A673 (cell line): Measurements from ENCODE around the gene MAPK8.

Experiments used
- EZH2 ChIP-seq: fragments of 200-600 bp; sonication (generic); IDR thresholded peaks from 2 replicates; pipeline ENCODE4 v1.6.1; 2017; ENCODE audit warnings: borderline replicate concordance, low read depth, mild to moderate bottlenecking, mixed read lengths, antibody characterized with exemption, low read length; ENCODE audit not compliant: poor library complexity, severe bottlenecking
- TF ChIP-seq, protein P1 (sequence below): fragments of 300-800, 200-600 bp; sonication (generic); conservative IDR thresholded peaks from 2 replicates; pipeline ENCODE4 v1.5.1; 2017; ENCODE audit warnings: low read depth, mild to moderate bottlenecking, antibody characterized with exemption, low read length, moderate library complexity, mixed read lengths

DNA sequence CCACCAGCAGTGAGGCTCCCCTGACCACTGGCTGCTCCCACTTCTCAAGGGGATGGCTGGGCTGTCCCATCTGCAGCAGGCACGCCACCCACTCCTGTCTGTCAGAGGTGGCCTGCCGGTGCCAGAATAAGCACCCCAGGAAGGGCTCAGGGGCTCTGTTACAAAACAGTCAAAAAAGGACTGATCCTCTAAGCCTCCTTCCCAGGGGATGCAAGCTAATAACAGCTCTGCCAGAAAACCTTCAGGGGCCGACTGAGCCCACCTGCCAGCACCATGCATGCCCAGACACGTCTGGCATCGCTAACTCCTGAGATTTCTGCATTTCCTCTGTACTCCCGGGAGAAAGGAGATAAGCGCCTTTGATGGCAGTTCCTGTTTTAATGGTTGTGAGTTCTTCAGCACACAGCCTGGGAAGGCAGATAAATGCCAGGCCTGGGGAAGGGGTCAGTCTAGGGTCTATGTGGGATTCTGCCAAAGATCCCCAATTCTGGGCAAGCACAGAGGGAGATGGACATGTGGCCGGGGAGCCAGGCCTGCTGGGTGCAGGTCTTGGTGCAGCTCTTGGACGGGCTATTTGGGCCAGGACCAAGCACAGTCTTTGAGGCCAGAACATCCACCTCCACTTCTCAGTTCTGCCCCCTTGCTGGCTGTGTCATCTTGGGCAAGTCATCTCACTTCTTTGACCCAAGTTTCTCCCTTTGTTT lies 170.0 kb downstream of the MAPK8 start:
- no peak for TF ChIP-seq EZH2
- TF ChIP-seq, protein P1, sequence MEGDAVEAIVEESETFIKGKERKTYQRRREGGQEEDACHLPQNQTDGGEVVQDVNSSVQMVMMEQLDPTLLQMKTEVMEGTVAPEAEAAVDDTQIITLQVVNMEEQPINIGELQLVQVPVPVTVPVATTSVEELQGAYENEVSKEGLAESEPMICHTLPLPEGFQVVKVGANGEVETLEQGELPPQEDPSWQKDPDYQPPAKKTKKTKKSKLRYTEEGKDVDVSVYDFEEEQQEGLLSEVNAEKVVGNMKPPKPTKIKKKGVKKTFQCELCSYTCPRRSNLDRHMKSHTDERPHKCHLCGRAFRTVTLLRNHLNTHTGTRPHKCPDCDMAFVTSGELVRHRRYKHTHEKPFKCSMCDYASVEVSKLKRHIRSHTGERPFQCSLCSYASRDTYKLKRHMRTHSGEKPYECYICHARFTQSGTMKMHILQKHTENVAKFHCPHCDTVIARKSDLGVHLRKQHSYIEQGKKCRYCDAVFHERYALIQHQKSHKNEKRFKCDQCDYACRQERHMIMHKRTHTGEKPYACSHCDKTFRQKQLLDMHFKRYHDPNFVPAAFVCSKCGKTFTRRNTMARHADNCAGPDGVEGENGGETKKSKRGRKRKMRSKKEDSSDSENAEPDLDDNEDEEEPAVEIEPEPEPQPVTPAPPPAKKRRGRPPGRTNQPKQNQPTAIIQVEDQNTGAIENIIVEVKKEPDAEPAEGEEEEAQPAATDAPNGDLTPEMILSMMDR, result no peak
